ENCODE results near the gene COPRS. TPM values are rescaled to one million over a fixed set of nuclear protein-coding genes. Genes with fewer than 3 reads are reported as not detected.

Gene COPRS
- total and polyA plus RNA-seq, 2 of the 13 experiments (the other 11 are each of a cell fraction or from before 2014, with no cell fraction given) = 22.7 to 93.8 TPM

DNA sequence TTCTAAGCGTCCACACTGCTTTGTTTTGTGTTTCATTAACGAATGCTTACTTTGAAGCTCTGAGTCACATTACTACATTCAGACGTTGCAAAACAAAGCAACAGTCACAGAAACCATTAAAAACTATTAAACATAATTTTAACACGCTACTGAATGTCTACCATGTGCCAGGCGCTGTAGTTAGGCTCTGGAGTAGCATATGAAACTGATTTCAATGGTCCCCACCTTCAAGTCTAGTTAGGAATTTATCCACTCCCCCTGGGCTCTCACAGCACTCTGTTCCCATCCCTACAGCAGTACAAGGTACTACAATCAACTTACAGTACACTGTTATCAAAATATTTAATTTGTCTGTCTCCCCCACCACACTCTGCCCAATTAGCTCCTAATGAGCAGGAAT is 41.8 kb upstream of the COPRS start (continued):
- TF ChIP-seq ZNF609 (CRISPR knock-in tag; IDR thresholded peaks at IDR 0.05; ENCODE audit: borderline replicate concordance) (0 out of 2 replicates have a peak, but pooled peaks have one; percentile 1), RARA (CRISPR knock-in tag; IDR thresholded peaks at IDR 0.05) (no peak), SMAD9 (CRISPR knock-in tag; IDR thresholded peaks at IDR 0.05) (no peak), PCBP2 (optimal IDR thresholded peaks at IDR 0.05; ENCODE audit: low read depth, low read length, poor library complexity, severe bottlenecking) (no peak), ZBTB3 (CRISPR knock-in tag; IDR thresholded peaks at IDR 0.05; ENCODE audit: borderline replicate concordance, low read depth) (no peak)
- TF ChIP-seq, protein P1, sequence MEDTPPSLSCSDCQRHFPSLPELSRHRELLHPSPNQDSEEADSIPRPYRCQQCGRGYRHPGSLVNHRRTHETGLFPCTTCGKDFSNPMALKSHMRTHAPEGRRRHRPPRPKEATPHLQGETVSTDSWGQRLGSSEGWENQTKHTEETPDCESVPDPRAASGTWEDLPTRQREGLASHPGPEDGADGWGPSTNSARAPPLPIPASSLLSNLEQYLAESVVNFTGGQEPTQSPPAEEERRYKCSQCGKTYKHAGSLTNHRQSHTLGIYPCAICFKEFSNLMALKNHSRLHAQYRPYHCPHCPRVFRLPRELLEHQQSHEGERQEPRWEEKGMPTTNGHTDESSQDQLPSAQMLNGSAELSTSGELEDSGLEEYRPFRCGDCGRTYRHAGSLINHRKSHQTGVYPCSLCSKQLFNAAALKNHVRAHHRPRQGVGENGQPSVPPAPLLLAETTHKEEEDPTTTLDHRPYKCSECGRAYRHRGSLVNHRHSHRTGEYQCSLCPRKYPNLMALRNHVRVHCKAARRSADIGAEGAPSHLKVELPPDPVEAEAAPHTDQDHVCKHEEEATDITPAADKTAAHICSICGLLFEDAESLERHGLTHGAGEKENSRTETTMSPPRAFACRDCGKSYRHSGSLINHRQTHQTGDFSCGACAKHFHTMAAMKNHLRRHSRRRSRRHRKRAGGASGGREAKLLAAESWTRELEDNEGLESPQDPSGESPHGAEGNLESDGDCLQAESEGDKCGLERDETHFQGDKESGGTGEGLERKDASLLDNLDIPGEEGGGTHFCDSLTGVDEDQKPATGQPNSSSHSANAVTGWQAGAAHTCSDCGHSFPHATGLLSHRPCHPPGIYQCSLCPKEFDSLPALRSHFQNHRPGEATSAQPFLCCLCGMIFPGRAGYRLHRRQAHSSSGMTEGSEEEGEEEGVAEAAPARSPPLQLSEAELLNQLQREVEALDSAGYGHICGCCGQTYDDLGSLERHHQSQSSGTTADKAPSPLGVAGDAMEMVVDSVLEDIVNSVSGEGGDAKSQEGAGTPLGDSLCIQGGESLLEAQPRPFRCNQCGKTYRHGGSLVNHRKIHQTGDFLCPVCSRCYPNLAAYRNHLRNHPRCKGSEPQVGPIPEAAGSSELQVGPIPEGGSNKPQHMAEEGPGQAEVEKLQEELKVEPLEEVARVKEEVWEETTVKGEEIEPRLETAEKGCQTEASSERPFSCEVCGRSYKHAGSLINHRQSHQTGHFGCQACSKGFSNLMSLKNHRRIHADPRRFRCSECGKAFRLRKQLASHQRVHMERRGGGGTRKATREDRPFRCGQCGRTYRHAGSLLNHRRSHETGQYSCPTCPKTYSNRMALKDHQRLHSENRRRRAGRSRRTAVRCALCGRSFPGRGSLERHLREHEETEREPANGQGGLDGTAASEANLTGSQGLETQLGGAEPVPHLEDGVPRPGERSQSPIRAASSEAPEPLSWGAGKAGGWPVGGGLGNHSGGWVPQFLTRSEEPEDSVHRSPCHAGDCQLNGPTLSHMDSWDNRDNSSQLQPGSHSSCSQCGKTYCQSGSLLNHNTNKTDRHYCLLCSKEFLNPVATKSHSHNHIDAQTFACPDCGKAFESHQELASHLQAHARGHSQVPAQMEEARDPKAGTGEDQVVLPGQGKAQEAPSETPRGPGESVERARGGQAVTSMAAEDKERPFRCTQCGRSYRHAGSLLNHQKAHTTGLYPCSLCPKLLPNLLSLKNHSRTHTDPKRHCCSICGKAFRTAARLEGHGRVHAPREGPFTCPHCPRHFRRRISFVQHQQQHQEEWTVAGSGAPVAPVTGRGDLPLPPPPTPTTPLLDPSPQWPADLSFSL (CRISPR knock-in tag; IDR thresholded peaks at IDR 0.05) = no peak
- TF ChIP-seq, protein P2, sequence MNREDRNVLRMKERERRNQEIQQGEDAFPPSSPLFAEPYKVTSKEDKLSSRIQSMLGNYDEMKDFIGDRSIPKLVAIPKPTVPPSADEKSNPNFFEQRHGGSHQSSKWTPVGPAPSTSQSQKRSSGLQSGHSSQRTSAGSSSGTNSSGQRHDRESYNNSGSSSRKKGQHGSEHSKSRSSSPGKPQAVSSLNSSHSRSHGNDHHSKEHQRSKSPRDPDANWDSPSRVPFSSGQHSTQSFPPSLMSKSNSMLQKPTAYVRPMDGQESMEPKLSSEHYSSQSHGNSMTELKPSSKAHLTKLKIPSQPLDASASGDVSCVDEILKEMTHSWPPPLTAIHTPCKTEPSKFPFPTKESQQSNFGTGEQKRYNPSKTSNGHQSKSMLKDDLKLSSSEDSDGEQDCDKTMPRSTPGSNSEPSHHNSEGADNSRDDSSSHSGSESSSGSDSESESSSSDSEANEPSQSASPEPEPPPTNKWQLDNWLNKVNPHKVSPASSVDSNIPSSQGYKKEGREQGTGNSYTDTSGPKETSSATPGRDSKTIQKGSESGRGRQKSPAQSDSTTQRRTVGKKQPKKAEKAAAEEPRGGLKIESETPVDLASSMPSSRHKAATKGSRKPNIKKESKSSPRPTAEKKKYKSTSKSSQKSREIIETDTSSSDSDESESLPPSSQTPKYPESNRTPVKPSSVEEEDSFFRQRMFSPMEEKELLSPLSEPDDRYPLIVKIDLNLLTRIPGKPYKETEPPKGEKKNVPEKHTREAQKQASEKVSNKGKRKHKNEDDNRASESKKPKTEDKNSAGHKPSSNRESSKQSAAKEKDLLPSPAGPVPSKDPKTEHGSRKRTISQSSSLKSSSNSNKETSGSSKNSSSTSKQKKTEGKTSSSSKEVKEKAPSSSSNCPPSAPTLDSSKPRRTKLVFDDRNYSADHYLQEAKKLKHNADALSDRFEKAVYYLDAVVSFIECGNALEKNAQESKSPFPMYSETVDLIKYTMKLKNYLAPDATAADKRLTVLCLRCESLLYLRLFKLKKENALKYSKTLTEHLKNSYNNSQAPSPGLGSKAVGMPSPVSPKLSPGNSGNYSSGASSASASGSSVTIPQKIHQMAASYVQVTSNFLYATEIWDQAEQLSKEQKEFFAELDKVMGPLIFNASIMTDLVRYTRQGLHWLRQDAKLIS (CRISPR knock-in tag; IDR thresholded peaks at IDR 0.05) = no peak

All from HepG2 (cell line).